Trophoblast cell (in vitro differentiated cells and primary cell): ENCODE results near the gene CEACAM19. TPM values are rescaled to one million over a fixed set of nuclear protein-coding genes. Genes with fewer than 3 reads are reported as not detected.

Source experiments
- DNase-seq, 2 donors: peaks; one replicate each; pipeline ENCODE4 v3.0.0-alpha.2; 2016
- H2AFZ ChIP-seq: 2 replicates; pipeline ENCODE4 v1.6.1; 2013; ENCODE audit warnings: low read length, moderate library complexity, mild to moderate bottlenecking; ENCODE audit not compliant: insufficient read depth, poor library complexity
- H2AK5ac ChIP-seq: 2 replicates; pipeline ENCODE4 v1.6.1; 2013; ENCODE audit warnings: mild to moderate bottlenecking, low read length
- H2BK120ac ChIP-seq: 2 replicates; pipeline ENCODE4 v1.6.1; 2013; ENCODE audit warnings: low read length, mild to moderate bottlenecking, moderate library complexity; ENCODE audit not compliant: insufficient read depth, poor library complexity
- H2BK12ac ChIP-seq: 2 replicates; pipeline ENCODE4 v1.6.1; 2013; ENCODE audit warnings: mild to moderate bottlenecking, low read length, moderate library complexity
- H2BK5ac ChIP-seq: 2 replicates; pipeline ENCODE4 v1.6.1; 2013; ENCODE audit warnings: low read length, low read depth, moderate library complexity, mild to moderate bottlenecking; ENCODE audit not compliant: poor library complexity
- H3K14ac ChIP-seq: 2 replicates; pipeline ENCODE4 v1.6.1; 2013; ENCODE audit warnings: mild to moderate bottlenecking, low read length
- H3K18ac ChIP-seq: 2 replicates; pipeline ENCODE4 v1.6.1; 2013; ENCODE audit warnings: mild to moderate bottlenecking, low read length
- H3K23ac ChIP-seq: 2 replicates; pipeline ENCODE4 v1.6.1; 2013; ENCODE audit warnings: low read length
- H3K27ac ChIP-seq: 2 replicates; pipeline ENCODE4 v1.5.1; 2013; ENCODE audit warnings: low read depth, mild to moderate bottlenecking, inconsistent platforms, low read length, moderate library complexity
- H3K27me3 ChIP-seq: 2 replicates; pipeline ENCODE4 v1.6.1; 2013; ENCODE audit warnings: inconsistent platforms, mild to moderate bottlenecking, low read length, moderate library complexity; ENCODE audit not compliant: insufficient read depth
- H3K36me3 ChIP-seq, 2 experiments: 1 replicate in 1 of 2; 2 replicates in 1 of 2; pipeline ENCODE4 v1.6.1; 2013; ENCODE audit warnings: low read length in 2 of 2, mild to moderate bottlenecking in 2 of 2, moderate library complexity in 1 of 2; ENCODE audit not compliant: insufficient read depth in 2 of 2, control insufficient read depth in 1 of 2
- H3K4ac ChIP-seq: 2 replicates; pipeline ENCODE4 v1.6.1; 2013; ENCODE audit warnings: low read depth, mild to moderate bottlenecking, low read length, moderate library complexity
- H3K4me1 ChIP-seq, 2 experiments: 1 replicate in 1 of 2; 2 replicates in 1 of 2; pipeline ENCODE4 v1.6.1; 2013; ENCODE audit warnings: low read length in 2 of 2, mild to moderate bottlenecking in 2 of 2, moderate library complexity in 1 of 2; ENCODE audit not compliant: insufficient read depth in 2 of 2, control insufficient read depth in 1 of 2
- H3K4me2 ChIP-seq: 2 replicates; pipeline ENCODE4 v1.6.1; 2013; ENCODE audit warnings: inconsistent platforms, mild to moderate bottlenecking, low read length, moderate library complexity
- H3K4me3 ChIP-seq: 2 replicates; pipeline ENCODE4 v1.5.1; 2013; ENCODE audit warnings: mild to moderate bottlenecking, low read depth, low read length, inconsistent platforms
- H3K79me1 ChIP-seq: one replicate; pipeline ENCODE4 v1.6.1; 2013; ENCODE audit warnings: low read length
- H3K79me2 ChIP-seq: 2 replicates; pipeline ENCODE4 v1.6.1; 2013; ENCODE audit warnings: low read length, mild to moderate bottlenecking; ENCODE audit not compliant: control insufficient read depth, insufficient read depth, poor library complexity
- H3K9ac ChIP-seq: 2 replicates; pipeline ENCODE4 v1.6.1; 2013; ENCODE audit warnings: mild to moderate bottlenecking, low read length
- H3K9me3 ChIP-seq: 2 replicates; pipeline ENCODE4 v1.6.1; 2013; ENCODE audit warnings: low read depth, mild to moderate bottlenecking, control low read depth, inconsistent platforms, low read length; ENCODE audit not compliant: insufficient read depth
- H4K12ac ChIP-seq: 2 replicates; pipeline ENCODE4 v1.6.1; 2013; ENCODE audit warnings: low read depth, mild to moderate bottlenecking, low read length, moderate library complexity
- H4K8ac ChIP-seq: 2 replicates; pipeline ENCODE4 v1.6.1; 2013; ENCODE audit warnings: low read depth, mild to moderate bottlenecking, low read length, moderate library complexity
- H4K91ac ChIP-seq: one replicate; pipeline ENCODE4 v1.6.1; 2013; ENCODE audit warnings: low read depth, mild to moderate bottlenecking, low read length, moderate library complexity
- WGBS: extraction: QIAGEN DNeasy Blood & Tissue Kit; methylation state at CpG from one replicate; pipeline ENCODE4 v1.1.7; 2013; ENCODE audit warnings: missing lambda C conversion rate; ENCODE audit not compliant: insufficient read length, insufficient coverage; ENCODE audit errors: extremely low coverage; 5-methylcytosine and 5-hydroxymethylcytosine counted together
- polyA plus RNA-seq: library from polyadenylated mRNA; stranded (reverse); fragments of 200-250 nt; gene quantifications from 2 replicates; pipeline ENCODE4 v1.2.3, GENCODE V29; 2013

CEACAM19 gene
- polyA plus RNA-seq, result 1.6 and 1.7 TPM in 2 replicates

- Histone ChIP-seq H3K27ac (no peak within 1 kb of the TSS), H2AFZ (no peak within 1 kb of the TSS), H3K36me3 (no peaks in the 10 kb centered on the region), H4K8ac (no peak within 1 kb of the TSS), H3K27me3 (no peaks in the 10 kb centered on the region), H3K18ac (no peak within 1 kb of the TSS), H3K79me2 (no peaks in the 10 kb centered on the region), H2BK5ac (no peak within 1 kb of the TSS), H2BK12ac (no peak within 1 kb of the TSS), H3K9ac (no peak within 1 kb of the TSS), H3K4me1 (peaks cover 8 to 10% of the 10 kb centered on the region in 2 experiments), H3K79me1 (no peaks in the 10 kb centered on the region), H3K14ac (no peak within 1 kb of the TSS), H3K9me3 (no peaks in the 10 kb centered on the region), H2AK5ac (no peak within 1 kb of the TSS), H3K4me3 (no peak within 1 kb of the TSS), H3K4ac (no peak within 1 kb of the TSS), H2BK120ac (no peak within 1 kb of the TSS), H4K91ac (no peak within 1 kb of the TSS), H3K4me2 (no peak within 1 kb of the TSS), H4K12ac (no peak within 1 kb of the TSS), H3K23ac (no peak within 1 kb of the TSS)
- WGBS, result no CpG with 5 or more reads among the region's 2 CpGs
- peak in 1 of 2 donors; percentile 62 for DNase-seq
Observed at GRCh38 chr19:44671400-44671799, at the start of gene CEACAM19. Gene CEACAM19 (plus strand): TSS chr19:44671482. CDS start chr19:44671932, 450 bp downstream.

- Histone ChIP-seq H4K91ac (no peak overlapping the region), H3K4me2 (no peak overlapping the region), H2BK12ac (no peak overlapping the region), H2AK5ac (no peak overlapping the region), H3K27me3 (no peaks in the 10 kb centered on the region), H3K14ac (no peak overlapping the region), H3K79me2 (no peaks in the 10 kb centered on the region), H2BK5ac (no peak overlapping the region), H3K4me1 (peaks cover 3 to 9% of the 10 kb centered on the region in 2 experiments), H3K9me3 (peaks cover 1% of the 10 kb centered on the region), H3K9ac (no peak overlapping the region), H4K12ac (no peak overlapping the region), H2AFZ (no peak overlapping the region), H3K18ac (no peak overlapping the region), H3K4ac (no peak overlapping the region), H3K23ac (no peak overlapping the region), H3K79me1 (peaks cover 2% of the 10 kb centered on the region), H3K27ac (no peak overlapping the region), H3K36me3 (no peaks in the 10 kb centered on the region), H2BK120ac (no peak overlapping the region), H3K4me3 (no peak overlapping the region), H4K8ac (no peak overlapping the region)
- no CpG with 5 or more reads among the region's 5 CpGs for WGBS
- no peak for DNase-seq
Observed at GRCh38 chr19:44623080-44623479, 48.2 kb upstream of the CEACAM19 start.

- H3K79me1 ChIP-seq, result peaks cover 2% of the 10 kb centered on the region
Observed at GRCh38 chr19:44623626-44624025, 47.7 kb upstream of the CEACAM19 start.

DNA sequence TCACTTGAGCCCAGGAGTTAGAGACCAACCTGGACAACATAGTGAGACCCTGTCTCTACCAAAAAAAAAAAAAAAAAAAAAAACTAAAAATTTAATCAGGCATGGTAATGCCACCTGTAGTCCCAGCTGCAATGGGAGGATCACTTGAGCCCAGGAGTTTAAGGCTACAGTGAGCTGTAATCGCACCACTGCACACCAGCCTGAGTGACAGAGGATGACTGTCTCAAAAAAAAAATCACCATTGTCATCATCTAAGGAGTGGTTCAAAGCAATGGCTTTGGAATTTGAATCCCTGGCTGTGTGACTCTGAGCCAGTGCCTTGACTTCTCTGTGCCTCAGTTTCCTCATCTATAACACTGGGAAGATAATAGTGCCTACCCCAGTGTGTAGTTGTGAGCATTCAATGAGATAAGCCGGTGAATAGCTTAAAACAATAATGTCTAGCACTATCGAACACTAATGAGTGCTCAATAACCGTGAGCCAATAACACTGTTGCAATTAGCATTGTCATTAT, 46.4 kb upstream of the CEACAM19 start:
- Histone ChIP-seq H3K79me1 (peaks cover 2% of the 10 kb centered on the region), H4K12ac (no peak overlapping the region), H3K9me3 (peaks cover 1% of the 10 kb centered on the region), H3K4me1 (peaks cover 3 to 9% of the 10 kb centered on the region in 2 experiments), H3K27ac (no peak overlapping the region), H2BK12ac (no peak overlapping the region), H3K4me2 (no peak overlapping the region), H4K91ac (no peak overlapping the region), H3K79me2 (no peaks in the 10 kb centered on the region), H3K18ac (no peak overlapping the region), H3K4me3 (no peak overlapping the region), H3K23ac (no peak overlapping the region), H3K9ac (no peak overlapping the region), H3K36me3 (no peaks in the 10 kb centered on the region), H3K4ac (no peak overlapping the region), H2AK5ac (no peak overlapping the region), H4K8ac (no peak overlapping the region), H3K27me3 (no peaks in the 10 kb centered on the region), H2BK5ac (no peak overlapping the region), H2AFZ (no peak overlapping the region), H3K14ac (no peak overlapping the region), H2BK120ac (no peak overlapping the region)
- no peak for DNase-seq
- no CpG with 5 or more reads among the region's 4 CpGs for WGBS

More at GRCh38 chr19:44623626-44624025, 47.7 kb upstream of the CEACAM19 start:
- Histone ChIP-seq H3K79me2 (no peaks in the 10 kb centered on the region), H3K9me3 (no peaks in the 10 kb centered on the region), H2AK5ac (no peak overlapping the region), H3K36me3 (no peaks in the 10 kb centered on the region), H3K9ac (no peak overlapping the region), H3K23ac (no peak overlapping the region), H4K8ac (no peak overlapping the region), H3K4me1 (peaks cover 3 to 9% of the 10 kb centered on the region in 2 experiments), H3K4me3 (no peak overlapping the region), H2BK12ac (no peak overlapping the region), H3K27me3 (no peaks in the 10 kb centered on the region), H3K4ac (no peak overlapping the region), H3K18ac (no peak overlapping the region), H3K14ac (no peak overlapping the region), H3K4me2 (no peak overlapping the region), H4K91ac (no peak overlapping the region), H2BK5ac (no peak overlapping the region), H3K27ac (no peak overlapping the region), H2BK120ac (no peak overlapping the region), H4K12ac (no peak overlapping the region), H2AFZ (no peak overlapping the region)
- DNase-seq, result no peak
- no CpG with 5 or more reads among the region's 4 CpGs for WGBS
